HG03103 (cell line): ENCODE data around the gene CCNY.

Source experiments
- ATAC-seq: cut with Tn5 transposase; IDR thresholded peaks from one replicate; pipeline ENCODE4 v1.9.1; 2021; ENCODE audit warnings: low read depth; ENCODE audit not compliant: unreplicated experiment

The CCNY gene

GRCh38 chr10:35423505-35424306 is 87.4 kb downstream of the CCNY start:
- no peak for ATAC-seq

DNA sequence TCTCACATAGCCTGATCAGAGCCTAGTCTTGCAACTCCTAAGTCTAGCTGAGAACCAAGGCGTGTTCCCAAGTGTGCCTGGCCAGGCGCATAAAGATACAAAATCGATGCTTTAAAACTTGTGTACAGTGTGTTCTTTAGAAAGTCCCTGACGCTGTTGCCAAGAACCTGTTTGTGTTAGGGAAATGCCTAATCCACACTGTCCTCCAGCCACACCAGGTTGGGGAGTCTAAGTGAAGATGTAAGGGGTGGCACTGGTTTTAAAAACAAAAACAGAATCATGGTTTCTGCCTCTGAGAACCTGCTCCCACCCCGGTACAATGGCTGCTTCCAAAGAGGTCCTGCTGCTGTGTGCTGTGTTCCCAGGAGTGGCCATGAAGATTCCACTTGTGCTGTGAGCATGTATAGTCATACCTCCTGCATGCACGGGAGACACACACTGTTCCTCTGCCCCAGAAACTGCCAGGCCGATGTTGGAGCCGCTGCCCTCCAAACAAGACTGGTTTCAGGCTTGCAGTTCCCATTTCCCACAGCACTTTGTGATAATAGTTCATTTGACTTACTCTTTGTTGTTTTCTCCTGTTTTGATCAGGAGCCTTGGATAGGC is 88.5 kb downstream of the CCNY start:
- no peak for ATAC-seq

- ATAC-seq = no peak
These were observed 89.3 kb downstream of the CCNY start for GRCh38 chr10:35425595-35425994.

- no peak for ATAC-seq
These were observed 90.3 kb downstream of the CCNY start for GRCh38 chr10:35426657-35427056.

DNA sequence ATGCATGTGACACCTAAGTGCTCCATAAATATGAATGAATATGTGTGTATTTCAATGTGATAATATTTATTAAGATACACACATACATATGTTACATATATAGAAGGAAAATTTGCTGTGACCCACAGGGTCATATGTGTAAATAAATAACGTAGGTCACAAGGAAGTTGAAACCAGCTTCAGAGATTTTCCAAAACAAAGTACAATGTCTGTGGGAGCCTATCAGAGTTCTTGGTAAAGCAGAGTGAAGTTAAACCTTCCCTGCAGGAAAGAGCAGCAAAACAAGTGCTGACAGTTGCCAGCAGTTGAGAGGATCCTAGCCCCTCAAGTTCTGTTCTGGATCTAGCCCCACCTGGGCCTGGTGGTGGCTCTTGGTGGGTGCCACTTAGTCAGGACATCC is 91.2 kb downstream of the CCNY start:
- no peak for ATAC-seq

GRCh38 chr10:35428521-35428920 is 92.2 kb downstream of the CCNY start:
- no peak for ATAC-seq

DNA sequence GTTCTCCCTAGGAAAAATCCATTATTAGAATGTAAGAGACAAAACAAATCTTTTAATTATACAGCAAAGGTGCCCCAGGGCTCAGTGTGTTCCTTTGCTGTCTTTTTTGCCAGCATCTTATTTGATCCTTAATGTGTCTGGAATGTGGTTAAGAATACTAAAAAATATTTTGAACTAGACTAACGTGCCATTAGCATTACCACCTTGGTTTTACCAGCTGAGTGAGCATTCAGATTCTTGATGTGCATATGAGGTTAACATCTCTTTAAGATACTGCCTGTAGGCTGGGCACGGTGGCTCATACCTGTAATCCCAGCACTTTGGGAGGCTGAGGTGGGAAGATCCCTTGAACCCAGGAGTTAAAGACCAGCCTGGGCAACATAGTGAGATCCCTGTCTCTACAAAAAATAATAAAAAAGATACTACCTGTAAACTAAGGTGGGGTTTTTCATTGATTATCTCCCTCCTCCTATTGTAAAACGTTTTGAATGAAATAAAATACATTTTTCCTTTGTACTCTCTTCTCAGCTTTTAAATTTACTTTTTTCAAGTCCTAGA is 96.6 kb downstream of the CCNY start:
- no peak for ATAC-seq

DNA sequence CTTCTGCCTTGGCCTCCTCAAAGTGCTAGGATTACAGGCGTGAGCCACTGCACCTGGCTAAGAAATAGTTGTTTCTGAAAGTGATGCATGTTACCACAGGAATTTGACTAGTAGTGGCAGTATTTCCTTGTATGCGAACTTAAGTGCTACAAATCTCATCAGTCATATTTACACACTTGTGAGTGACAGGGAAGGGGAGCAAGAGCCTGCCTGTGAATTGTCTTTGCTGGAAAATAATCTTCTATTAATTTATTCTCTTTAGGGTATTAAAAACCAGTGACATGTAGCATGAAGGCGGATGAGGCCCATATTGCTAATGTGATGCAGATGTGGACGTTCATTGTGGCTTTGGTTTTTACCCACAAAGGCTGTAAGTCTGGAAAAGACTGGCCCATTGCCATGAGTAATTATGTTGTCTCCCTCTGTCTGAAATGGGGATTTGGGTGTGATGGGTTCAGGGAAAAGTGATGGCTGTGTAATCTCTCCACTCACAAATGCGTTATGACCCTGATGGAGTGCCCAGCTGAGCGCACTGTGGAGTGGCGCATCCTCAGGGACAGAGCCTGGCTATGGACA is 97.6 kb downstream of the CCNY start:
- ATAC-seq = no peak

DNA sequence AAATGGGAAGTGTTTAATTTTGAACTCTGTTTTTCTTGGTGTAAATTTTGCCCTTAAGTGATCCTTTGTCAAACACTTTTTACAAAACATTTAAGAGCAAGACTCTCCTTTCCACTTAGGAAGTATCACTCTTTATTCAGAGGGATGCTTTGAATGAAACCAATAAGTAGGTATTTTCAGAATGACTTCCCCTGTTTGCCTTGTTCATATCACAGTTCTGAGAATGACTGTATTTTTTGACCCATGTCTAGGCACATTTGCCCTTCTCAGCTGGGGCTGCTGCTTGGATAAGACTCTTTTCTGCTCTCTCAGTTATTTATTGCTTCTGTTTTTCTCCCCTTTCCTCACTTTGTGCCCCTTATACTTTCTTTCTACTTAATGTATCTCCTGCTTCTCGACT is 98.2 kb downstream of the CCNY start:
- ATAC-seq = no peak

DNA sequence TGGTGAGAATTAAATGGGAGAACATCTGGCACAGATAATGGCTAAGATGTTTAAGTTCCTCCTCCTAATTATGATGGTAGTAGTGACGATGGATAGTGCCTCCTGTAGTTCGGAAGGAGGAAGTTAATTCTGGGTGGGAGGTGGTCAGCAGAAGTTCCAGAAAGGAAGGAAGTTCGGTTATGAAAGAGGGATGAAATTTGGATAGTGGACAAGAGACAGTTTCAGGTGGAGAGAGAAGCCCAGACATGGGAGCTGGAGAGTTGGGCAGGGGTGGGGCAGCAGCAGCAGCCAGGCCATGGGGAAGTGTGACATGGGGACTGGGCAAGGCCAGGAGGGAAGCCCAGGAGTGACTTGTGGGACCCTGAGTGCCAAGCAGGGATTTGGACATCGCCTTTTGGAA is 99.5 kb downstream of the CCNY start:
- no peak for ATAC-seq

DNA sequence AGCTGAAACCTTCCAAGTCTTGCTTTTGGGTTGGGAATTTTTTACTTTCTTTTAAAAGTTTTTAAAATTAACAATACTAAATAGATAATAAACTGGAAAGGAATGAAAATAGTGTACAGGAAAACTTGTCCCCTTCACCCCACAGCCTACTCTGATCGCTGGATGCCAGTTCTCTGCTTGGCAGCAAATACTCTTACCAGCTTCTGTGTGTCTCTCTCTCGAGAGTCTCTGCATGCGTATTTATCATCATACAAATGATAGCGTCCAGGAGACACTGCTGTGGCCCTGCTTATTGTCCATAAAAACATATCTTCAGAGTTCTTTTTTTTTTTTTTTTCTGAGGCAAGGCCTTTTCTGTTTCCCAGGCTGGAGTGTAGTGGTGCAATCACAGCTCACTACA is 101.5 kb downstream of the CCNY start:
- no peak for ATAC-seq

GRCh38 chr10:35438718-35439571 is 102.6 kb downstream of the CCNY start:
- no peak for ATAC-seq

- no peak for ATAC-seq
These were observed 103.7 kb downstream of the CCNY start for GRCh38 chr10:35440016-35440415.

GRCh38 chr10:35442028-35442427 is 105.7 kb downstream of the CCNY start:
- ATAC-seq = no peak

GRCh38 chr10:35442592-35442991 is 106.3 kb downstream of the CCNY start:
- no peak for ATAC-seq

DNA sequence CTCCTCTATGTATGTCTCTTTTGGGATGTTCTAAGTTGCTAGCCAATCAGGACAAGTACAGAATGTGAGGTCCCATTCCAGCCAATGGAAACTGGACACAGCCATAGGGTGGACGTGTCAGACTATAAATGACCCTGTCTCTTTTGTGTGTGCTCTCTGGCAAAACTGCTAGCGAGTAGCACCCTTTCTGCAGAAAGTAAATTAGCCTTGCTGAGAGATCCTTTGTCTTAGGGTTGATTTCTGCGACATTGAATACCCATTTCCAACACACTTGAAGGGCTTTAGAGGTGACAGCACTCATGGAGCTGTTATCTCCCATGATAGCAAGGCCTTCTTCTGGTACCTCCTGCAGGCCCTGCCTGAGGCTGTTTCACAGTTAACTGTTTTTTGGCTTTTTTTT is 107.5 kb downstream of the CCNY start:
- no peak for ATAC-seq

GRCh38 chr10:35445150-35445884 is 109.0 kb downstream of the CCNY start:
- ATAC-seq = no peak

DNA sequence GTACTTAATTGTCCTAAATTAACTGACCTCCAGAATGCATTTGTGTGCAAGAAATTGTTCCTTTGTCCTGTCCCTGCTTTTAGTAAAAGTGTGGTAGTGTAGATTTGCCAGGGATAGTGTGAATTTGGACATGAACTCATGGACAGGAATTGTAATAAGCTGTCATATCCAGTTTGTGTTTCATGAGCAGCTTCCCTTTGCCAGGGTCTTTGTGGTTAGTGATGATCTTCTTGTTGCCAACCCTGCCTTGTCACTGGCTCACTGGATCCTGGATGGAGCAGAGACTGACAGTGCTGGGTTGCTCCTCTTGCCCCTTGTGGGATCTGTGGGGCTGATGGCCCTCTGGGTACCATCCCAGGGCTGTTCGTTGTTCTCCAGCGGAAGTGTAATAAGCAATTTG is 110.1 kb downstream of the CCNY start:
- no peak for ATAC-seq

DNA sequence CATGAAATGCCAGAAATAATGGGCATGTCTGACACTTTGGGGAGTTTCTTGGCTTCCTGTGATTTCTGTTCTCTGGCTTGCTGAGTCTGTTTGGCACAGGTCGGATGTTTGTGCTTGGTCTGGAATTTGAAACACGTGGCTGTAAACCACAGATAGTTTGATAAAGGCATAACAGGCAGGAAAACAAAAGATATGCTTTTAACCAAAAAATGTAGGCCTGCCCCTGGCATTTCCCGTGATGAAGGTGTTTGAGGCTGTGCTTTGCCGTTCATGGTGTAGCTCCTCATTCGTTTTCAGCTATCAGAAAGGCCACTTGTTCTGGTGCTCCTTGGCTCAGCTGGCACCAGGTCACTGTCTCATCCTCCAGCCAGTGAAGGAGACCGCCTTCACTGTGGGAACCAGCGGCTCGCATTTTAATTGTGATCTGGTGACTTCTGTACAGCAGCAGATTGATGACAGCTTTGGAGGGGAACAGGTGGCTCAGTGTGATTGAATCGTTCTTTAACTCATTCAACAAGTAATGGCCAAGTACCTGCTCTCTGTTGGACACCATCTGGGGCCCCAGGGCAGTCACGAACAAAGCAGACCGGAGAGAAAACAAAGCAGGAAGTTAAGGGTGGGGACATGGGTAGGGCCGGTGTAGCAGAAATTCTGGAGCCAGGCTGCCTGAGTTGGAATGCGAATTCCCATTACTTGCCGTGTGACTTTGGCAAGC is 111.5 kb downstream of the CCNY start:
- ATAC-seq = no peak
